Skeletal muscle satellite cell (primary cell): ENCODE data around the gene LGI2.

ENCODE experiments used
- H3K27me3 ChIP-seq: 2 replicates; pipeline ENCODE4 v1.7.0; 2013; ENCODE audit warnings: low read length; ENCODE audit not compliant: control insufficient read depth, insufficient read depth
- H3K36me3 ChIP-seq: 2 replicates; pipeline ENCODE4 v1.7.0; 2013; ENCODE audit warnings: mild to moderate bottlenecking, control low read depth, low read length; ENCODE audit not compliant: insufficient read depth
- H3K4me1 ChIP-seq: 2 replicates; pipeline ENCODE4 v1.7.0; 2013; ENCODE audit warnings: low read length; ENCODE audit not compliant: control insufficient read depth, insufficient read depth
- H3K4me2 ChIP-seq: 2 replicates; pipeline ENCODE4 v1.7.0; 2013; ENCODE audit warnings: mild to moderate bottlenecking, low read length
- H3K4me3 ChIP-seq: 2 replicates; pipeline ENCODE4 v1.7.0; 2013; ENCODE audit warnings: low read length
- H3K9ac ChIP-seq: 2 replicates; pipeline ENCODE4 v1.7.0; 2013; ENCODE audit warnings: mild to moderate bottlenecking, low read depth, low read length, moderate library complexity
- H3K9me3 ChIP-seq: replicated peaks from 2 replicates; pipeline ENCODE4 v1.7.0; 2013; ENCODE audit warnings: mild to moderate bottlenecking, control low read depth, low read length

LGI2 gene

GRCh38 chr4:25013756-25014661, 16.7 kb downstream of the LGI2 start:
- Histone ChIP-seq H3K4me3 (no peak overlapping the region), H3K9me3 (no peaks in the 10 kb centered on the region), H3K4me2 (no peak overlapping the region), H3K4me1 (no peaks in the 10 kb centered on the region), H3K9ac (no peak overlapping the region), H3K36me3 (no peaks in the 10 kb centered on the region), H3K27me3 (peaks cover 6% of the 10 kb centered on the region)

GRCh38 chr4:25012655-25013054, 18.1 kb downstream of the LGI2 start:
- H3K27me3 ChIP-seq: peaks cover 6% of the 10 kb centered on the region
- H3K9ac ChIP-seq: no peak overlapping the region
- H3K4me2 ChIP-seq: no peak overlapping the region
- no peaks in the 10 kb centered on the region for H3K36me3 ChIP-seq
- no peak overlapping the region for H3K4me3 ChIP-seq
- no peaks in the 10 kb centered on the region for H3K9me3 ChIP-seq
- H3K4me1 ChIP-seq: no peaks in the 10 kb centered on the region

GRCh38 chr4:25011135-25011866, 19.4 kb downstream of the LGI2 start:
- Histone ChIP-seq H3K4me3 (no peak overlapping the region), H3K4me1 (no peaks in the 10 kb centered on the region), H3K9ac (no peak overlapping the region), H3K4me2 (no peak overlapping the region), H3K27me3 (peaks cover 6% of the 10 kb centered on the region), H3K9me3 (no peaks in the 10 kb centered on the region), H3K36me3 (no peaks in the 10 kb centered on the region)

GRCh38 chr4:25007598-25007997, 23.1 kb downstream of the LGI2 start:
- Histone ChIP-seq H3K4me1 (no peaks in the 10 kb centered on the region), H3K4me2 (no peak overlapping the region), H3K9me3 (no peaks in the 10 kb centered on the region), H3K27me3 (peaks cover 3% of the 10 kb centered on the region), H3K4me3 (no peak overlapping the region), H3K9ac (no peak overlapping the region), H3K36me3 (no peaks in the 10 kb centered on the region)

- Histone ChIP-seq H3K4me1 (no peaks in the 10 kb centered on the region), H3K4me2 (no peak overlapping the region), H3K27me3 (peaks cover 3% of the 10 kb centered on the region), H3K9ac (no peak overlapping the region), H3K36me3 (no peaks in the 10 kb centered on the region), H3K9me3 (no peaks in the 10 kb centered on the region), H3K4me3 (no peak overlapping the region)
Measured at GRCh38 chr4:25002681-25003080, 28.1 kb downstream of the LGI2 start.

GRCh38 chr4:25001509-25001908, 29.2 kb downstream of the LGI2 start:
- no peak overlapping the region for H3K4me2 ChIP-seq
- H3K36me3 ChIP-seq: no peaks in the 10 kb centered on the region
- no peak overlapping the region for H3K4me3 ChIP-seq
- no peaks in the 10 kb centered on the region for H3K9me3 ChIP-seq
- peaks cover 3% of the 10 kb centered on the region for H3K27me3 ChIP-seq
- H3K4me1 ChIP-seq: no peaks in the 10 kb centered on the region
- no peak overlapping the region for H3K9ac ChIP-seq

GRCh38 chr4:25000639-25001038, 30.1 kb downstream of the LGI2 start:
- no peak overlapping the region for H3K9ac ChIP-seq
- no peaks in the 10 kb centered on the region for H3K4me1 ChIP-seq
- H3K4me2 ChIP-seq: no peak overlapping the region
- H3K36me3 ChIP-seq: no peaks in the 10 kb centered on the region
- H3K4me3 ChIP-seq: no peak overlapping the region
- no peaks in the 10 kb centered on the region for H3K9me3 ChIP-seq
- H3K27me3 ChIP-seq: peaks cover 1% of the 10 kb centered on the region

- Histone ChIP-seq H3K9ac (no peak overlapping the region), H3K4me1 (no peaks in the 10 kb centered on the region), H3K4me3 (no peak overlapping the region), H3K27me3 (no peaks in the 10 kb centered on the region), H3K36me3 (no peaks in the 10 kb centered on the region), H3K4me2 (no peak overlapping the region), H3K9me3 (no peaks in the 10 kb centered on the region)
Measured at GRCh38 chr4:24999392-25000089, 31.2 kb downstream of the LGI2 start.

GRCh38 chr4:24995346-24995919, 35.3 kb downstream of the LGI2 start:
- H3K36me3 ChIP-seq: no peaks in the 10 kb centered on the region
- no peak overlapping the region for H3K4me2 ChIP-seq
- H3K4me3 ChIP-seq: no peak overlapping the region
- peaks cover 7% of the 10 kb centered on the region for H3K27me3 ChIP-seq
- no peak overlapping the region for H3K9ac ChIP-seq
- H3K4me1 ChIP-seq: no peaks in the 10 kb centered on the region
- H3K9me3 ChIP-seq: no peaks in the 10 kb centered on the region

- Histone ChIP-seq H3K27me3 (peaks cover 7% of the 10 kb centered on the region), H3K4me3 (no peak overlapping the region), H3K4me1 (no peaks in the 10 kb centered on the region), H3K36me3 (no peaks in the 10 kb centered on the region), H3K4me2 (no peak overlapping the region), H3K9me3 (no peaks in the 10 kb centered on the region), H3K9ac (no peak overlapping the region)
Measured at GRCh38 chr4:24993551-24994080, 37.1 kb downstream of the LGI2 start.

GRCh38 chr4:24992968-24993367, 37.8 kb downstream of the LGI2 start:
- Histone ChIP-seq H3K36me3 (no peaks in the 10 kb centered on the region), H3K4me1 (no peaks in the 10 kb centered on the region), H3K4me3 (no peak overlapping the region), H3K9me3 (no peaks in the 10 kb centered on the region), H3K9ac (no peak overlapping the region), H3K27me3 (peaks cover 7% of the 10 kb centered on the region), H3K4me2 (no peak overlapping the region)
